NCI-H146 treated with DMSO at 0.1 percent for 48 hours (cell line): ENCODE results near the gene PDYN.
"Not testable (repeated sequence)": the region's sequence is repeated elsewhere in the genome, so short reads cannot be mapped to it uniquely, and the experiment has no call there.

Experiments
- DNase-seq: peaks from one replicate; lab custom pipeline; 2025; ENCODE audit not compliant: unreplicated experiment; lab: John Stamatoyannopoulos, UW

PDYN gene

GRCh38 chr20:1993986-1994385, at the start of gene PDYN:
TSS of gene PDYN (minus strand) at chr20:1994058. CDS start at chr20:1983084, 10,974 bp downstream.
- no peak for DNase-seq

DNA sequence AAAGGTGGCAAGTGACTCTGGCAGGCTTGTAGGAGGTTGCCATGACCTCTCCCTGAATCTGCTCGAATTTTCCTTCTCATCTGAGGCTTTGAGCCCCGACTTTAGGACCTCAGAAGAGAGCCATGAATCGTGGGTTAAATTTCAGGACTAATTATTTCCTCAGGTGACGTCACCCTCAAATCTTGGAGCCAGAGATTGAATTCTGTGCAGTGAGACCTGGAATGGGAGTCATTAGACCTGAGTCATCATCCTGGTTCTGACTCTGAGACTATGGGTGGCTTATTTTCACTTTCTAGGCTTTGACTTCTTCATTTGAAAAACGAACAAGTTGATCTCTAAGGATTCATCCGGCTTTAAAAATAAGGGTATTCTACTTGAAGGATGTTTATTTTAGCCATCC, 48.5 kb upstream of the PDYN start:
- DNase-seq: no peak

DNA sequence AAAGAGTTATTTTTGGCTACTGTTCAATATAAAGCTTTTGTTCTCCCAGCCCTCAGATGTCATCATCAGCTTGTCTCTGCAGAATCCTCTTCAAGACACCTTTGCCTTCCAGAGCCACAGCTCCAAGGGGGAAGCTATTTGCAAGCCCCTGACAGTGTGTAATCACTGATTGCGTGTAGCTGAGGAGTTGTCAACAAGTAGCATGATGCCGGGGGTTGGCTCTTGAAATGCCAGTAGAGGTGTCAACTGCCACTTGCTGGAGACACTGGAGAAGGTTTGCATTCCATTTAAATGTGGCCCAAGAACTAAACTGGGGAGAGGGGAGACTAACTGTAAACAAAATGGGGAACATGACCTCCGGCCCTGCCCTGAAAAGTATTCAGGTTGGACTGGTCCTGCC, 44.3 kb upstream of the PDYN start:
- DNase-seq: no peak

DNA sequence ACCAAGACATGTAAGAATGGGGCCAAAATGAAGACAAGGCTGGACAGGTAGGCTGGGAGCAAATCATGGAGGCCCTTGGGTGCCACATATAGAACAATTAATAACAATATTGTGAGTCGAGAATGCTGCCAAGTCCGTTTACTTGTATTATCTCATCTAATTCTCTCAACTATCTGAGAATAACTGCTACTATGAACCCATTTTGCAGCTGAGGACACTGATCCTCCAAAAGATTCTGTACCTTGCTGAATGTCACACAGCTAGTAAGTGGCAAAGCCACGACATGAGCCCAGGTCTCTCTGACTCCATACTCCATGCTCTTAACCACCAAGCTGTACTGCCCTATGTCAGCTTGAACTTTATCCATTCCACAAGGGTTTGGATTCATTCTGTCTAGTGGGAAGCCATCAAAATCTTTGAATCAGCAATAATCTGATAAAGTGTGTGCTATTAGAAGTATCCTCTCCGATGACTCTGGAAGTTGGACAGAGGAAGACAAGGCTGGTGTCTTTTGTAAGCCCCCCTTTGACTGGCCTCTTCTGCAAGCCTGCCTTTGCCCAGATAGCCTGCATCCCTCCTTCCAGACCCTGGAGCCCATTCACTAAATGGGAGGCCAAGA, 43.5 kb upstream of the PDYN start:
- DNase-seq: no peak

DNA sequence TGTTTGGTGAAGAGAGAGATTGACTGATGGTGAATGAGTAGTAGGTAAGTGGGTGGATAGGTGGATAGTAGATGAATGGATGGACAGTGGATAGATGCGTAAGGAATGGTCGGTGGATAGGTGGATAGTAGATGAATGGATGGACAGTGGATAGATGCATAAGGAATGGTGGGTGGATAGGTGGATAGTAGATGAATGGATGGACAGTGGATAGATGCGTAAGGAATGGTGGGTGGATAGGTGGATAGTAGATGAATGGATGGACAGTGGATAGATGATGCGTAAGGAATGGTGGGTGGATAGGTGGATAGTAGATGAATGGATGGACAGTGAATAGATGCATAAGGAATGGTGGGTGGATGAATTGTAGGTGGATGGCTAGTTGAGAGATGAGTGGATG, 42.5 kb upstream of the PDYN start:
- DNase-seq: not testable (repeated sequence)

DNA sequence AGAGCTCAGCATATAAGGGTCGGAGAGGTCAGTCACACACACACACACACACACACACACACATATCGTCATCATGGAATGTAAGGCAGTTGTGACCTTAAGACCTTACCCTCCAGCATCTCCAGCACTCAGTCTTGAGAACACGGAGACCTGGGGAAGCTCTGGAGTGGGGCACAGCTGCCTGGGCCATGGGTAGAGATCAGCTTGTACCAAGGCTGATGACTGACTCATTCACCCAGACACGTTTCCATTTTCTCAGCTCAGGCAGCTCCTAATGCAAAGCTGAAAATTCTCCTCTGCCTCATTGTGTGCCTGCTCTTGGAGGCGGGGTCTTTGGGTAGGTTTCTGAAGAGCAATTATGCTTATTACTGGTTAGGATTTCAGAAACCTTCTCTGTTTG, 38.3 kb upstream of the PDYN start:
- no peak for DNase-seq

GRCh38 chr20:2026514-2026913, 32.7 kb upstream of the PDYN start:
- no peak for DNase-seq

- no peak for DNase-seq
Observed at GRCh38 chr20:2026004-2026403, 32.1 kb upstream of the PDYN start.

DNA sequence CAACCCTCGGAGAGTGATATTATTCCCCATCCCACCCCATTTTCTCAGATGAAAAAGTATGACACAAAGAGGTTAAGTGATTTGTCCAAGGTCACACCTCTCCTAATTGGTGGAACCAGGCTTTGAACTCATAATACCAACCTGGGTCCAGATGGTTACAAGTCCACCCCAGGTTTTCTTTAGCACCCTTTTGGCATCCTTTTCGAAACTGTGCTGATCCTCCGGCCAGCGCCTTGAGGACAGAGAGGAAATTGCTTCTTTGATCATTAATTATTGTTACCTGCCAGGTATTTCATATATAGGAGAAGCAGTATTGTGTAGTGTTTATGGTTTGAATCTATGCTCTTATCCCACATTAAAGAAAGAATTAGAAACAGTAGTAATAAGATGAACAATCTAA, 29.3 kb upstream of the PDYN start:
- DNase-seq: no peak

DNA sequence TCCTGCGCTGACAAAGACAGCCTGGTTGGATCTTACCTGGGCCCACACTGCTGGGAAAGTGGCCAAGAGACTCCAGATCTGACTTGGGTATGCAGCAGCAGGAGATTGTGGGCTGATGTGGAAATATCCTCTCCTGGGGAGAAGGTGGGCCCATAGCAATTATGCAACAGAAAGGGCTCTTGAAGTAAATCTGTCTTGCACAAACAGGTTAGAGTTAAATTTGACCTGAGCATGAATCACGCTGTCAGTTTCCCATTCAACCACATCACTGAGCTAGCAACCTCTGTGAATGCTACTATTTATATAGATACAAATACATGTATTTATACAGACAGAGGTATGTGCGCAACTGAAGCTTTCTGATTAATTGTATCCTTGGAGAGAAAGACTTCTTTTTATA, 28.3 kb upstream of the PDYN start:
- no peak for DNase-seq

DNA sequence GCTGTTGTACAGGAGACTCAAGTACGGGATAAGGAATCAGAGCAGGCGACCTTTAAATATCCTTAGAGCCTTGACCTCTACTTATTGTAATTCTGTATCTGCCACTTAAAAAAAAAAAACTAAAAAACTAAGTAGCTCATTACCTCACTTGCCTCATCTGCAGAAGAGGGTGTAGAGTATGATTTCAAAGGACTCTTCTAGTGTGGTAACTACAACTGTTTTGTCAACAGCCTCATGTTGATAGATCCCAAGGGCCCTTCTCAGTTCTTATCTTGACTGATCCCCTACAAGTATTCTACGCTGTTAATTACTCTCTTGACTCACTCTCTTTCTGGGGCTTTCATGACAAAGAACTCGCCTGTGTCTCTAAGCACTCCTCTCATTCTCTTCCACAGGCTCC, 16.7 kb upstream of the PDYN start:
- no peak for DNase-seq

- DNase-seq: no peak
Observed at GRCh38 chr20:2006452-2007361, 12.8 kb upstream of the PDYN start.

DNA sequence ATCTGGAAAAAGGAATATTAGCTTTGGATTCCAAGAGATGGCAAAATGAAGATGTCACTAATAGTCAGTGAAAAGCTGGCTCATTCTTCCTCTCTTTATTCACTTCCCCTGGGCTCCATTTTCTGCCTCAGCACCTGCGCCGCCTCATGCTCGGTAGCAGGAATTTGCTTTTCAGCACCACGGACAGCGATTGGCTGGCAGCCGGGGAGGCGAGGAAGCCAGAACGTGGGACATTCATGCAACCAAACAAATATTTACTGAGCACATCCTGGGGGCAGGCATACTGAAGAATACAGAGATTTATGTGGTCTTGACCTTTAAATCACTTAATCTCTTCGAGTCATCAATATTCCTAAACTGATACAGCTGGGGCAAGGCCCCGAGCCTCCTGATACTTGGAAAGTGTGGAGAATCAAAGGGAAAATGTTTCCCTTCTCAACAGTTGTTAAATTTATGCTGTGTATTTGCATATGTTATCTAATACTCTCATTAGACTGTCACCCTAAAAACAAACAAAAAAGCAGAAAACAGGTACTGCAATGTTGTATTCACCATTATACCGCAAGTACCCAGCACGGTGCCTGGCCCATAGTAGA, 12.1 kb upstream of the PDYN start:
- DNase-seq: no peak

GRCh38 chr20:2005359-2005758, 11.5 kb upstream of the PDYN start:
- DNase-seq: no peak

GRCh38 chr20:2004171-2004570, 10.3 kb upstream of the PDYN start:
- no peak for DNase-seq

DNA sequence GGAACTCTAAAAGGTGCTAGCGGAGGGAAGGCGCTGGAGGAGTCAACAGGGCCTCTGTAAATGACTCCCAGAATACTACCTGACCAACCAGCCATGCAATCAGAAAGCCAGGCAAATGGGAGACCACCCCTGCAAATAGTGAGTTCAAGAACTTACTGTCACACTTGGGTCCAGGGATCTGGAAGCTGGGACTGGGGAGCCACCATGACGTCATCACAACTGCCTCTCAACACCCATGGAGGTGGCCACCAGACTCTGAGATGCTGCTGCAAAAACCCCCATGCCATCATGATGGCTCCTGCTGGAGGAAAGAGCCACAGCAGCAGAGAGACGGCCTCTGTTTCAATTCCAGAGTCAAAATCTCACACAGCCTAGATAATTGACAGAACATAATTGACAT, 8.5 kb upstream of the PDYN start:
- DNase-seq: no peak

- DNase-seq: no peak
Observed at GRCh38 chr20:2001119-2001518, 7.3 kb upstream of the PDYN start.

DNA sequence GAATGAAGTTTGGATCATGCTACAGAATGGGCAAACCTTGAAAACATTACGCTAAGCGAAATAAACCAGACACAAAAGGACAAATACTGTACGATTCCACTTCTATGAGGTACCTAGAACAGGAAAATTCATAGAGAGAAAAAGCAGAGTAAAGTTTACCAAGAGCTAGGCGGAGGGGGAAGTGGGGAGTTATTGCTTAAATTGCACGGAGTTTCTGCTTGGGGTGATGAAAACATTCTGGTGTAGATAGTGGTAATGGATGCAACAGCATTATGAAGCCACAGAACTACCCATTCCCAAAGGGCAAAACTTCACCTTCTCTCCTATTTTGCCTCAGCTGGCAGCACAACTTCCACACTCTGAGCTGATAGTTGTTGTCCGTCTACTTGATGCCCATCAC, 6.4 kb upstream of the PDYN start:
- DNase-seq: no peak

DNA sequence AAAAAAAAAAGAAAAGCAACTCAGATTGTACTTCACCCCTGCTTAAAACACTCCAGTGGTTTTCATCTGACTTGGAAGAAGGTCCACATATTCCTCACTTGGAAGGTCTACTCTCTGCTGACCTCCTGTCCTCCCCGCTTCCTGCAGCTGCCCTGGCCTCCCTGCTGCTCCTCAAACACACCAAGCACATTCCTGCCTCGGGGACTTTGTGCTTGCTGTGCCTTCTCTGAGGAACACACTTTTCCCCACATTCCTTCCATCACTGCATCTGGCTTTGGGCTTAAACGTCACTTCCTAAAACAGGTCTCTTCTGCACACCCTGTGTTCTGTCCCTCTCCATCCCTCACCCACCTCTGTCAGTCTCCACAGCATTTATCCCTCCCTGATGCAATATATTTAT, 4.9 kb upstream of the PDYN start:
- DNase-seq: no peak

DNA sequence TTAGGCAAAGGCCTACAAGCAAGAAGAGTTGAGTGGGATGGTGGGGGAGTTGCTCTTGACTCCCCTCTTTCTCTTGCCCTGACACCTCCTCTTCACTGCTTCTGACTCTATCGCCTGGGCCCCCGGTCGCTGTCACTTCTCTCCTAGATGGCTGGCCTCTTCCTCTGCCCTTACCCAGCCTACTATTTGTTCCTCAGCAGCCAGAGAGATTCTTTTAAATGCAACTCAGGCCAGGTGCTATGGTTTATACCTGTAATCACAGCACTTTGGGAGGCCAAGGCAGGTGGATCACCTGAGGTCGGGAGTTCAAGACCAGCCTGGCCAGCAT, 4.3 kb upstream of the PDYN start:
- no peak for DNase-seq

DNA sequence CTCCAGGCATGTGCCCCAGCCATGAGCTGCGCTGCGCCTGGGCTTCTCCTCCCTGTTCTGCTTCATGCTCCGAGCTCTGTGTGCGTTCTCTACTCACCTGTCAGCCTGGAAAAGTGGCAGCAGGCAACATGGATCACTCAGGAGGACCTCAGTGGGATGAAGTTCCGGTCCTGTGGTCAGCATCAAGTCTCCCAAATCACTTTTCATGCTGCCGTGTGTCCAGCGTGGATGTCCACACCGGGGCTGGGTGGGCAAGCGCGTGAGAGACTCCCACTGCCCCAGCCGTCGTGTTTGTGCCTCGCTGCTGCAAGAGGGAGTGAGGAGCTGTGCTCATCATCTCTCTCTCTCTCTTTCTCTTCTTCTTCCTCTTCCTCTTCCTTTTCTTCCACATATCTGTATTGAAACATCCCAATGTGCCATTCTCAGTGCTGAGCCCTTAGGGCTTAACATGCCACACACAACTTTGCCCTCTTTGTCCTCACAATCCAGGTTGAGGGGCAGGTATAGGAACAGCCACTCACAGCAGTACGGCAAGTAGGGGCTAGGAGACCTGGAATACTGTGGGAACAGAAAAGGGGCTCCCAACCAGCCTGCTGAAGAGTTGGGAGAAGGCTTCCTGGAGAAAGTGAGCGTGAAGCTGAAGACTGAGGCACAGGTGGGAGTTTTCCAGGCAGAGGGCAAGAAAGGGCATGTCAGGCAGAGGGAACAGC, 3.8 kb upstream of the PDYN start:
- DNase-seq: no peak
